Left ventricle myocardium inferior (tissue), 1 donor: ENCODE data around the gene ANKRD16. TPM values are rescaled to one million over a fixed set of nuclear protein-coding genes. Genes with fewer than 3 reads are reported as not detected.

Experiments
- DNase-seq: peaks from one replicate; pipeline ENCODE4 v3.0.0-alpha.2; 2020
- H3K27ac ChIP-seq: fragments of 200-600 bp; replicated peaks from 2 replicates; pipeline ENCODE4 v1.8.0; 2021
- H3K27me3 ChIP-seq: fragments of 200-600 bp; 2 replicates; pipeline ENCODE4 v1.8.0; 2021; ENCODE audit warnings: low read depth
- H3K36me3 ChIP-seq: fragments of 200-600 bp; 2 replicates; pipeline ENCODE4 v1.8.0; 2021
- H3K4me1 ChIP-seq: fragments of 200-600 bp; 2 replicates; pipeline ENCODE4 v1.8.0; 2021
- H3K4me3 ChIP-seq: fragments of 200-600 bp; 2 replicates; pipeline ENCODE4 v1.8.0; 2021; ENCODE audit warnings: mild to moderate bottlenecking, moderate library complexity
- H3K9me3 ChIP-seq: fragments of 200-600 bp; replicated peaks from 2 replicates; pipeline ENCODE4 v1.8.0; 2021
- CTCF ChIP-seq: fragments of 200-600 bp; IDR thresholded peaks from 2 replicates; pipeline ENCODE4 v1.8.0; 2021; ENCODE audit warnings: antibody characterized with exemption, mild to moderate bottlenecking, borderline replicate concordance
- intact Hi-C: fragments of 100-400 bp; cut with micrococcal nuclease; formaldehyde crosslinking; loops from one replicate; pipeline ENCODE4 v1.11.0; 2022
- total RNA-seq: library from RNA; stranded (reverse); fragmentation: NEBNext Ultra II Directional; extraction: Animal tissue kit (Norgen Biotek cat#: 25700); gene quantifications from one replicate; pipeline ENCODE4 v1.2.1, GENCODE V29; 2021
- donor health status: DM: no; HTN: yes; CAD: no; lungs with severe emphysema.

ANKRD16 gene
- total RNA-seq, 1 donor from 2014 or later = 2.3 TPM

GRCh38 chr10:5932345-5932744 lies 42.7 kb upstream of the ANKRD16 start:
- DNase-seq = no peak
- Histone ChIP-seq H3K27ac (no peak overlapping the region), H3K9me3 (no peaks in the 10 kb centered on the region), H3K4me1 (peaks cover 10% of the 10 kb centered on the region), H3K27me3 (no peaks in the 10 kb centered on the region), H3K36me3 (peaks cover 90% of the 10 kb centered on the region), H3K4me3 (no peak overlapping the region)
- intact Hi-C loops = no loop called here
- no peak for TF ChIP-seq CTCF

DNA sequence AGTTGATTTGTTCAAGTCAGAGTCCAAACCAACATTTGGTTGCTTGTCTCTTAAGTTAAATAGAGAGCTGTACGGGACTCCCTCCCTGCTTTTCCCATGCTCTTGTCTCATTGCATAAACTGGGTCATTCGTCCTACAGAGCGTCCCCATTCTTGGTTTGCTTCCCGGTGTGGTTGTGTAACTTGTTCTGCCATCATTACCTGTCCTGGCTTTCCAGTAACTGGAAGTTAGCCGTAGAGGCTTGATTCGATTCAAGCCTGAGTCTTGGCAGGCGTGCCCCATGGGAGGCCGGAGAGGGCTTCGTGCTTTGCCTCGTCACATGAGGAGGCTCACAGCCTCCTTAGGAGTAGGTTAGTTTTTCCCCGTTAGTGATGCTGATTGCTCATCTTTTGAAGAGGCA lies 40.6 kb upstream of the ANKRD16 start:
- no peaks in the 10 kb centered on the region for H3K27me3 ChIP-seq
- no peaks in the 10 kb centered on the region for H3K9me3 ChIP-seq
- peaks cover 10% of the 10 kb centered on the region for H3K4me1 ChIP-seq
- DNase-seq = no peak
- intact Hi-C loops = no loop called here
- TF ChIP-seq CTCF = no peak
- H3K36me3 ChIP-seq = peaks cover 90% of the 10 kb centered on the region
- no peak overlapping the region for H3K27ac ChIP-seq
- H3K4me3 ChIP-seq = no peak overlapping the region

DNA sequence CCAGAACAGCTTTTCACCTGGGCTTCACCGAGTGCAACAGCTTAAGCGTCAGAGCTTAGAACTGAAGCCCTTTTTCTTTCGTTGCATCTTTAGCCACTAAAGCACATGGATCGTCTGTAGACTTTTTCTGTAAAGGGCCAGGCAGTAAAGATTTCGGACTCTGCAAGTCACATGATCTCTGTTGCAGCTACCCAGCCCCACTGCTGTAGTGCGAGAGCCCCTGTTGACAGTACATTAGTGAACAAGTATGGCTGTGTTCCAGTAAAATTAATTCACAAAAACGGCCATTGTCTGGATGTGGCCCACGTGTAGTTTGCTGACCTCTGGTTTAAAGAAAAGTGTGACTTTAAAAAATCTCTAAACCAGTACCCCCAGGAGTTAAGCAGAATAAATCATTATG lies 39.7 kb upstream of the ANKRD16 start:
- H3K4me1 ChIP-seq = peaks cover 10% of the 10 kb centered on the region

GRCh38 chr10:5927306-5927705 lies 37.6 kb upstream of the ANKRD16 start:
- Histone ChIP-seq H3K9me3 (no peaks in the 10 kb centered on the region), H3K27me3 (no peaks in the 10 kb centered on the region), H3K4me1 (no peaks in the 10 kb centered on the region), H3K4me3 (no peak overlapping the region), H3K27ac (no peak overlapping the region), H3K36me3 (peaks cover 100% of the 10 kb centered on the region)
- DNase-seq = no peak
- intact Hi-C loops = no loop called here
- no peak for TF ChIP-seq CTCF

More for the DNA sequence above, 39.7 kb upstream of the ANKRD16 start:
- Histone ChIP-seq H3K36me3 (peaks cover 92% of the 10 kb centered on the region), H3K27me3 (no peaks in the 10 kb centered on the region), H3K9me3 (no peaks in the 10 kb centered on the region), H3K27ac (no peak overlapping the region), H3K4me3 (no peak overlapping the region)
- DNase-seq = no peak
- TF ChIP-seq CTCF = no peak
- intact Hi-C loops = no loop called here

- peaks cover 100% of the 10 kb centered on the region for H3K36me3 ChIP-seq
- intact Hi-C loops = no loop called here
- H3K4me3 ChIP-seq = no peak overlapping the region
- DNase-seq = no peak
- no peaks in the 10 kb centered on the region for H3K27me3 ChIP-seq
- H3K27ac ChIP-seq = no peak overlapping the region
- no peak for TF ChIP-seq CTCF
- no peaks in the 10 kb centered on the region for H3K9me3 ChIP-seq
- H3K4me1 ChIP-seq = no peaks in the 10 kb centered on the region
Observed at GRCh38 chr10:5924889-5925288, 35.2 kb upstream of the ANKRD16 start.

GRCh38 chr10:5921746-5922145 lies 32.1 kb upstream of the ANKRD16 start:
- H3K9me3 ChIP-seq = no peaks in the 10 kb centered on the region
- no peak for TF ChIP-seq CTCF
- H3K4me3 ChIP-seq = no peak overlapping the region
- peaks cover 100% of the 10 kb centered on the region for H3K36me3 ChIP-seq
- H3K4me1 ChIP-seq = no peaks in the 10 kb centered on the region
- H3K27ac ChIP-seq = no peak overlapping the region
- no peak for DNase-seq
- intact Hi-C loops = no loop called here
- H3K27me3 ChIP-seq = no peaks in the 10 kb centered on the region
